BLaER1 (cell line): Measurements from ENCODE around the gene DPP6.
"Not testable (repeated sequence)": the region's sequence is repeated elsewhere in the genome, so short reads cannot be mapped to it uniquely, and the experiment has no call there.

Experiments used
- H3K27ac ChIP-seq: shearing (Covaris generic); formaldehyde crosslinking; 2 replicates; pipeline ENCODE4 v1.8.1; 2022
- H3K27me3 ChIP-seq: shearing (Covaris generic); formaldehyde crosslinking; 2 replicates; pipeline ENCODE4 v1.8.1; 2022
- H3K36me3 ChIP-seq: shearing (Covaris generic); formaldehyde crosslinking; 2 replicates; pipeline ENCODE4 v1.8.1; 2022
- H3K4me1 ChIP-seq: shearing (Covaris generic); formaldehyde crosslinking; 2 replicates; pipeline ENCODE4 v1.8.1; 2022
- H3K4me2 ChIP-seq: shearing (Covaris generic); formaldehyde crosslinking; 2 replicates; pipeline ENCODE4 v1.8.1; 2022
- H3K4me3 ChIP-seq: shearing (Covaris generic); formaldehyde crosslinking; 2 replicates; pipeline ENCODE4 v1.8.1; 2022
- H3K9ac ChIP-seq: shearing (Covaris generic); formaldehyde crosslinking; 2 replicates; pipeline ENCODE4 v1.8.1; 2022
- H3K9me3 ChIP-seq: shearing (Covaris generic); formaldehyde crosslinking; 2 replicates; pipeline ENCODE4 v1.8.1; 2022
- H4K20me1 ChIP-seq: shearing (Covaris generic); formaldehyde crosslinking; 2 replicates; pipeline ENCODE4 v1.8.1; 2022
- Cebpa-rat ChIP-seq: shearing (Covaris generic); IDR thresholded peaks from 2 replicates; pipeline ENCODE4 v1.8.1; 2022

DPP6 gene

DNA sequence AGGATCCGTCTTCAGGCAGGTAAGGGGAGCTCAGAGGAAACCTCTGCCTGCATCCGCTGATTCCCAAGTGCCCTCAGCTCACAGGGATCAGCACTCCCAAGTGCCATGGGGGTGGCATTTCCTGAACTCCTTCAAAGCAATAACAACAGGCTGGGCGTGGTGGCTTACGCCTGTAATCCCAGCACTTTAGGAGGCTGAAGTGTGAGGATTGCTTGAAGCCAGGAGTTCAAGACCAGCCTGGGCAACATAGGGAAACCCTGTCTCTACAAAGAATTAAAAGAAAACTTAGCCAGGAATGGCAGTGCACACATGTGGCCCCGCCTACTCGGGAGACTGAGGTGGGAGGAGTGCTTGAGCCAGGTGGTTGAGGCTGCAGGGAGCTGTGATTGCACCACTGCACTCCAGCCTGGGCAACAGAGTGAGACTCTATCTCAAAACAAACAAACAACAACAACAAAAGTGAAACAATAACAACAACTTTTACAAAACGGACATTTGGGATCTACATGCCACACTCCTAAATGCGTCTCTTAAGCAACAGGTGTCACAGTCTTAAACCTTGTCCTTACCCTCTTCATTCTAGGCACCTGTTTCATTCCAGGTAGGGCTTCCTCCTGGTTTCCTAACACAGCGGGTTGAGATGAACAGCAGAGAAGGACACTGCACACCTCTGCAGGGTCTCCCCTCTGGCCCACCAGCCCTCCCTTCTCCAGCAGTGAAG lies 877.0 kb downstream of the DPP6 start:
- TF ChIP-seq Cebpa-rat: no peak
- H3K4me2 ChIP-seq: peak overlapping the region; percentile 93
- no peaks in the 10 kb centered on the region for H3K27me3 ChIP-seq
- peaks cover 24% of the 10 kb centered on the region for H3K4me1 ChIP-seq
- no peaks in the 10 kb centered on the region for H4K20me1 ChIP-seq
- peak overlapping the region; percentile 70 for H3K4me3 ChIP-seq
- H3K36me3 ChIP-seq: peaks cover 17% of the 10 kb centered on the region
- peaks cover 22% of the 10 kb centered on the region for H3K9me3 ChIP-seq
- peak overlapping the region; percentile 63 for H3K27ac ChIP-seq
- H3K9ac ChIP-seq: peak overlapping the region; percentile 75

DNA sequence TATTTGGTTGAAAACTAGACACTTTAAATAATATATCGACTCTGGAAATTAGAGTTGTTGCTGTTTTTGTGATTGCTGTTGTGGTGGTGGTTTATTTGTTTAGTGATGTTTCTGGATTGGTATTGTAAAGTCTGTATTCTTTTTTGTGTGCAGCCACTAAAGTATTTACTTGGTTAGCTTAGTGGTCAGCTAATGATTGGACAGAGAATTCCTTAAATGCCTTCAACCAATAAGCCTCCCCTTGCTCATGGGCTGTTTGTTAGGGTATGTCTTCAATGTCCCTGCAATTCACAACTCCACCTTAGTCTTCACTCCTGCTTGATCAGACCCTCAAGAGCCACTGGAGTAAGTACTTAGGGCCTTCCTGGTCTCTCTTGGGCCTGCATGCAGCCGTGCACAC lies 879.7 kb downstream of the DPP6 start:
- Histone ChIP-seq H3K4me3 (no peak overlapping the region), H4K20me1 (no peaks in the 10 kb centered on the region), H3K27ac (no peak overlapping the region), H3K9me3 (peaks cover 49% of the 10 kb centered on the region), H3K4me1 (peaks cover 24% of the 10 kb centered on the region), H3K9ac (no peak overlapping the region), H3K4me2 (no peak overlapping the region), H3K36me3 (peaks cover 23% of the 10 kb centered on the region), H3K27me3 (no peaks in the 10 kb centered on the region)
- no peak for TF ChIP-seq Cebpa-rat

DNA sequence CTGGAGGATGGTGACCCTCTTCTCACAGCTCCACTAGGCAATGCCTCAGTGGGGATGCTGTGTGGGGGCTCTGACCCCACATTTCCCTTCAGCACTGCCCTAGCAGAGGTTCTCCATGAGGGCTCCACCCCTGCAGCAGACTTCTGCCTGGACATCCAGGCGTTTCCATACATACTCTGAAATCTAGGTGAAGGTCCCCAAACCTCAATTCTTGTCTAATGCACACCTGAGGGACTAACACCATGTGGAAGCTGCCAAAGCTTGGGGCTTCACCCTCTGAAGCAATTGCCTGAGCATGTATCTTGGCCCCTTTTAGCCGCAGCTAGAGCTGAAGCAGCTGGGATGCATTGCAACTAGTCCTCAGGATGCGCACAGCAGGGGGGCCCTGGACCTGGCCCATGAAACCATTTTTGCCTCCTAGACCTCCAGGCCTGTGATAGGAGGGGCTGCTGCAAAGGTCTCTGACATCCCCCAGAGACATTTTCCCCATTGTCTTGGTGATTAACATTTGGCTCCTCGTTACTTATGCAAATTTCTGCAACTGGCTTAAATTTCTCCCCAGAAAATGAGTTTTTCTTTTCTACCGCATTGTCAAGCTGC lies 882.3 kb downstream of the DPP6 start:
- Histone ChIP-seq H3K9me3 (peaks cover 66% of the 10 kb centered on the region), H3K4me3 (0 out of 2 replicates have a peak overlapping the region, but pooled peaks have one; percentile 7), H3K4me1 (peaks cover 16% of the 10 kb centered on the region), H3K36me3 (peaks cover 23% of the 10 kb centered on the region)
- H3K9ac ChIP-seq, H3K27ac ChIP-seq, H3K27me3 ChIP-seq, H3K4me2 ChIP-seq, H4K20me1 ChIP-seq: not testable (repeated sequence)

DNA sequence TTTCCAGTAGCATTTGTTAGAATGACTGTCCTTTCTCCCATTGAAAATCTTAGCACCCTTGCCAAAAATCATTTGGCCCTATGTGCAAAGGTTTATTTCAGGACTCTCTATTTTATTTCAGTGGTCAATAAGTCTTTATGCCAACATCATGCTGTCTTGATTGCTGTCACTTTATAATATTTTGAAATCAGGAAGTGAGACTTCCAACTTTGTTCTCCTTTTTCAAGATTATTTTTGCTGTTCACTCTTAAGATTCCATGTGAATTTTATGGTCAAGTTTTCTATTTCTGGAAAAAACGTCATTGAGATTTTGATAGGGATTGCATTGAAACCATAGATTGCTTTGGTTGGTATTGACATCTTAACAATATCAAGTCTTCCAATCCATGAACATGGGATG lies 885.6 kb downstream of the DPP6 start:
- Histone ChIP-seq H3K4me1 (no peaks in the 10 kb centered on the region), H3K9me3 (peaks cover 72% of the 10 kb centered on the region), H3K9ac (no peak overlapping the region), H3K36me3 (peaks cover 40% of the 10 kb centered on the region), H3K4me3 (no peak overlapping the region), H3K4me2 (no peak overlapping the region), H4K20me1 (no peaks in the 10 kb centered on the region), H3K27ac (no peak overlapping the region), H3K27me3 (no peaks in the 10 kb centered on the region)
- TF ChIP-seq Cebpa-rat: no peak

GRCh38 chr7:154942691-154943090 lies 890.5 kb downstream of the DPP6 start:
- no peak overlapping the region for H3K9ac ChIP-seq
- H3K9me3 ChIP-seq: peaks cover 29% of the 10 kb centered on the region
- H3K27me3 ChIP-seq: no peaks in the 10 kb centered on the region
- no peak for TF ChIP-seq Cebpa-rat
- H3K4me3 ChIP-seq: no peak overlapping the region
- H3K4me1 ChIP-seq: no peaks in the 10 kb centered on the region
- no peak overlapping the region for H3K4me2 ChIP-seq
- no peak overlapping the region for H3K27ac ChIP-seq
- H3K36me3 ChIP-seq: peaks cover 66% of the 10 kb centered on the region
- no peaks in the 10 kb centered on the region for H4K20me1 ChIP-seq
